HG03095 (cell line): ENCODE results near the gene FIGNL1.

Experiments used
- ATAC-seq: cut with Tn5 transposase; IDR thresholded peaks from one replicate; pipeline ENCODE4 v1.9.1; 2021; ENCODE audit warnings: moderate library complexity; ENCODE audit not compliant: unreplicated experiment

FIGNL1 gene

GRCh38 chr7:50431316-50431715 lies 18.8 kb downstream of the FIGNL1 start:
- ATAC-seq = no peak

GRCh38 chr7:50428911-50429310 lies 21.2 kb downstream of the FIGNL1 start:
- no peak for ATAC-seq

- no peak for ATAC-seq
These were observed 22.6 kb downstream of the FIGNL1 start for GRCh38 chr7:50427518-50427917.

- no peak for ATAC-seq
These were observed 23.7 kb downstream of the FIGNL1 start for GRCh38 chr7:50426280-50427045.

GRCh38 chr7:50425318-50425717 lies 24.8 kb downstream of the FIGNL1 start:
- ATAC-seq = no peak

- ATAC-seq = no peak
These were observed 26.3 kb downstream of the FIGNL1 start for GRCh38 chr7:50423860-50424259.

GRCh38 chr7:50422858-50423257 lies 27.3 kb downstream of the FIGNL1 start:
- ATAC-seq = no peak

- no peak for ATAC-seq
These were observed 29.1 kb downstream of the FIGNL1 start for GRCh38 chr7:50421043-50421442.

GRCh38 chr7:50418526-50419290 lies 31.4 kb downstream of the FIGNL1 start:
- ATAC-seq = no peak

- peak; percentile 82 for ATAC-seq
These were observed 32.0 kb downstream of the FIGNL1 start for GRCh38 chr7:50418086-50418515.

- peak; percentile 72 for ATAC-seq
These were observed 33.5 kb downstream of the FIGNL1 start for GRCh38 chr7:50416527-50417182.

GRCh38 chr7:50415844-50416364 lies 34.2 kb downstream of the FIGNL1 start:
- ATAC-seq = no peak

GRCh38 chr7:50413561-50413960 lies 36.6 kb downstream of the FIGNL1 start:
- ATAC-seq = no peak

GRCh38 chr7:50412973-50413372 lies 37.2 kb downstream of the FIGNL1 start:
- ATAC-seq = no peak

GRCh38 chr7:50411332-50411731 lies 38.8 kb downstream of the FIGNL1 start:
- ATAC-seq = no peak

- ATAC-seq = peak; percentile 47
These were observed 40.0 kb downstream of the FIGNL1 start for GRCh38 chr7:50409856-50410745.

- no peak for ATAC-seq
These were observed 43.2 kb downstream of the FIGNL1 start for GRCh38 chr7:50406935-50407334.

GRCh38 chr7:50405221-50405620 lies 44.9 kb downstream of the FIGNL1 start:
- no peak for ATAC-seq

- ATAC-seq = no peak
These were observed 45.8 kb downstream of the FIGNL1 start for GRCh38 chr7:50404392-50404791.

GRCh38 chr7:50400114-50400513 lies 50.0 kb downstream of the FIGNL1 start:
- no peak for ATAC-seq
